GM12878 (cell line): ENCODE measurements around the gene P2RY11. TPM values are rescaled to one million over a fixed set of nuclear protein-coding genes. Genes with fewer than 3 reads are reported as not detected.

ENCODE experiments used
- ATAC-seq: fragments of 200-7000 bp; cut with Tn5 transposase; 3 replicates; pipeline ENCODE4 v1.9.1; 2020; ENCODE audit warnings: mild to moderate bottlenecking, moderate library complexity
- BruUV-seq: library from RNA; stranded (reverse); fragments of 400-500 nt; replicated peaks from 2 replicates; lab custom pipeline; 2021; lab: Mats Ljungman, UMichigan
- CTCF ChIA-PET: fragments of 300-600 bp; sonication (Branson Sonifier 250); formaldehyde crosslinking; extraction: SDS; loops from one replicate; lab custom pipeline; 2021; ENCODE audit warnings: inconsistent platforms; lab: Yijun Ruan, JAX
- POLR2A ChIA-PET: fragments of 350-600 bp; formaldehyde crosslinking; extraction: SDS; loops from one replicate; lab custom pipeline; 2021; ENCODE audit warnings: inconsistent platforms; lab: Charles Lee
- RAD21 ChIA-PET: fragments of 300-600 bp; sonication (Branson Sonifier 250); formaldehyde crosslinking; loops from one replicate; lab custom pipeline; 2023; ENCODE audit warnings: antibody characterized with exemption; ENCODE audit not compliant: unreplicated experiment; lab: Charles Lee
- SMC1A ChIA-PET: fragments of 300-600 bp; sonication (Branson Sonifier 250); formaldehyde crosslinking; loops from one replicate; lab custom pipeline; 2023; ENCODE audit not compliant: unreplicated experiment, uncharacterized antibody; lab: Charles Lee
- DNase-seq: peaks from one replicate; pipeline ENCODE4 v3.0.0-alpha.2; 2011; ENCODE audit warnings: low read depth, low spot score
- FAIRE-seq: peaks from 3 replicates; lab custom pipeline; 2011; peaks lifted over from hg19 to GRCh38; lab: Jason Lieb, UNC
- H2AFZ ChIP-seq: 2 replicates; pipeline ENCODE4 v1.6.0; 2011; ENCODE audit warnings: low read depth, low read length, control low read depth; ENCODE audit not compliant: control insufficient read depth
- H3K27ac ChIP-seq: 2 replicates; pipeline ENCODE4 v1.5.1; 2011; ENCODE audit warnings: control low read depth; ENCODE audit not compliant: control insufficient read depth, insufficient read depth
- H3K27me3 ChIP-seq, 2 experiments: replicated peaks in 1 of 2; 2 replicates each; pipeline versions ENCODE4 v1.6.0 to v1.6.1; 2011; ENCODE audit warnings: low read length in 1 of 2; ENCODE audit not compliant: control insufficient read depth in 2 of 2, insufficient read depth in 2 of 2
- H3K36me3 ChIP-seq, 2 experiments: 2 replicates each; pipeline ENCODE4 v1.5.1; 2011; ENCODE audit warnings: low read length in 1 of 2; ENCODE audit not compliant: control insufficient read depth in 2 of 2, insufficient read depth in 2 of 2
- H3K4me1 ChIP-seq: 2 replicates; pipeline ENCODE4 v1.6.1; 2011; ENCODE audit warnings: mild to moderate bottlenecking, low read length, moderate library complexity, mixed read lengths; ENCODE audit not compliant: control insufficient read depth, insufficient read depth
- H3K4me2 ChIP-seq: 2 replicates; pipeline ENCODE4 v1.6.0; 2011; ENCODE audit warnings: control low read depth; ENCODE audit not compliant: control insufficient read depth, insufficient read depth
- H3K4me3 ChIP-seq: fragments of 200-600 bp; sonication (generic); 2 replicates; pipeline ENCODE4 v1.5.1; 2016
- H3K79me2 ChIP-seq: 2 replicates; pipeline ENCODE4 v1.6.0; 2011; ENCODE audit warnings: low read length; ENCODE audit not compliant: control insufficient read depth, insufficient read depth
- H3K9ac ChIP-seq: 2 replicates; pipeline ENCODE4 v1.8.0; 2011; ENCODE audit warnings: low read length, control low read depth, mixed read lengths; ENCODE audit not compliant: control insufficient read depth, insufficient read depth
- H3K9me3 ChIP-seq: replicated peaks from 3 replicates; pipeline ENCODE4 v1.5.1; 2011; ENCODE audit warnings: mild to moderate bottlenecking, low read length; ENCODE audit not compliant: control insufficient read depth, insufficient read depth
- H4K20me1 ChIP-seq: 2 replicates; pipeline ENCODE4 v1.6.0; 2011; ENCODE audit not compliant: control insufficient read depth, insufficient read depth
- BACH1 ChIP-seq: fragments of 450-650 bp; IDR thresholded peaks from 2 replicates; pipeline ENCODE4 v1.6.1; 2017; ENCODE audit warnings: mild to moderate bottlenecking, borderline replicate concordance
- BCL11A ChIP-seq: IDR thresholded peaks from 2 replicates; pipeline ENCODE4 v1.6.1; 2011; ENCODE audit warnings: low read depth, low read length
- BCLAF1 ChIP-seq: fragments of 450-650 bp; IDR thresholded peaks from 2 replicates; pipeline ENCODE4 v1.6.1; 2017; ENCODE audit warnings: antibody characterized with exemption, mild to moderate bottlenecking, moderate library complexity
- CHD2 ChIP-seq: IDR thresholded peaks from 2 replicates; pipeline ENCODE4 v1.6.1; 2011; ENCODE audit warnings: low read depth, low read length, improper control_type of control experiment, borderline replicate concordance
- EP300 ChIP-seq, 2 experiments: fragments of 150-350 bp in 1 of 2; IDR thresholded peaks; 2 replicates each; pipeline ENCODE4 v1.6.1; 2011 to 2012; ENCODE audit warnings: low read depth in 2 of 2, low read length in 2 of 2, borderline replicate concordance in 1 of 2, improper control_type of control experiment in 1 of 2, inconsistent platforms in 1 of 2; ENCODE audit not compliant: control insufficient read depth in 1 of 2
- IKZF2 ChIP-seq, 2 experiments: fragments of 450-650 bp; IDR thresholded peaks; 2 replicates each; pipeline ENCODE4 v1.6.1; 2017; ENCODE audit warnings: mild to moderate bottlenecking in 2 of 2, moderate library complexity in 2 of 2
- KDM1A ChIP-seq: fragments of 200-600 bp; sonication (generic); IDR thresholded peaks from 2 replicates; pipeline ENCODE4 v1.6.1; 2016; ENCODE audit warnings: borderline replicate concordance
- NFYB ChIP-seq: IDR thresholded peaks from 2 replicates; pipeline ENCODE4 v1.6.1; 2011; ENCODE audit warnings: low read depth, mild to moderate bottlenecking, low read length, improper control_type of control experiment, moderate library complexity; ENCODE audit not compliant: insufficient read depth
- PKNOX1 ChIP-seq: fragments of 450-650 bp; IDR thresholded peaks from 2 replicates; pipeline ENCODE4 v1.6.1; 2016; ENCODE audit warnings: mild to moderate bottlenecking
- POLR2AphosphoS2 ChIP-seq: IDR thresholded peaks from 2 replicates; pipeline ENCODE4 v1.6.1; 2011; ENCODE audit warnings: low read depth, mild to moderate bottlenecking, low read length, improper control_type of control experiment, moderate library complexity
- RFX5 ChIP-seq: IDR thresholded peaks from 2 replicates; pipeline ENCODE4 v1.6.1; 2011; ENCODE audit warnings: low read depth, low read length, improper control_type of control experiment
- STAT3 ChIP-seq: IDR thresholded peaks from 2 replicates; pipeline ENCODE4 v1.6.1; 2011; ENCODE audit warnings: low read depth, low read length, improper control_type of control experiment
- USF2 ChIP-seq: IDR thresholded peaks from 2 replicates; pipeline ENCODE4 v1.6.1; 2011; ENCODE audit warnings: low read depth, low read length, improper control_type of control experiment, borderline replicate concordance
- YBX1 ChIP-seq: fragments of 450-650 bp; IDR thresholded peaks from 2 replicates; pipeline ENCODE4 v1.6.1; 2016; ENCODE audit warnings: antibody characterized with exemption
- WGBS: methylation state at CpG from one replicate; pipeline ENCODE4 v1.1.6; 2016; ENCODE audit warnings: low lambda C conversion rate; ENCODE audit not compliant: insufficient replicate concordance, insufficient coverage; ENCODE audit errors: missing lambda C conversion rate; 5-methylcytosine and 5-hydroxymethylcytosine counted together
- in situ Hi-C: fragments of 300-500 bp; cut with MboI; formaldehyde crosslinking; loops from 9 replicates; pipeline ENCODE4 v1.14.3; 2018; ENCODE audit warnings: mixed read lengths
- intact Hi-C: fragments of 100-400 bp; cut with micrococcal nuclease; formaldehyde crosslinking; loops from one replicate; pipeline ENCODE4 v1.14.2; 2022; ENCODE audit not compliant: unreplicated experiment
- polyA plus RNA-seq, 11 experiments: library from polyadenylated mRNA; depleted of rRNA in 4 of 11; unstranded in 6 of 11; stranded (reverse) in 5 of 11; fragments of >200 nt; fragmentation: Nextera tagmentation in 4 of 11; fragmentation: Illumina TruSeq in 1 of 11; extraction: Ambion mirVana in 4 of 11; extraction: Trizol in 1 of 11; gene quantifications; 1 replicate in 1 of 11; 2 replicates in 10 of 11; pipeline versions ENCODE4 v1.2.1 to v1.2.3, GENCODE V29; 2011 to 2016; ENCODE audit warnings: inconsistent platforms in 2 of 11, missing spikeins in 2 of 11, low read depth in 1 of 11
- total RNA-seq, 4 experiments: library from RNA; depleted of rRNA in 3 of 4; stranded (reverse); fragments of >200 nt in 3 of 4; fragmentation: Illumina TruSeq in 1 of 4; extraction: Trizol in 1 of 4; gene quantifications; 2 replicates each; pipeline versions ENCODE4 v1.2.1 to v1.2.3, GENCODE V29; 2013 to 2021

P2RY11 gene
- total and polyA plus RNA-seq, 10 of the 15 experiments (the other 5 are each of a cell fraction or from before 2014, with no cell fraction given): 0.14 to 46.5 (median 7.6) TPM

- no peaks in the 10 kb centered on the region for H3K27me3 ChIP-seq
- no peaks in the 10 kb centered on the region; the same call in 2 of the 3 replicates for H3K9me3 ChIP-seq
- H3K4me1 ChIP-seq: peaks cover 35% of the 10 kb centered on the region
- 3% methylated on average over 57 of the region's 97 CpGs for WGBS
- peak; percentile 81 for ATAC-seq
- H3K27ac ChIP-seq: peak overlapping the region; percentile 70
- intact Hi-C loops (no loop called here), in situ Hi-C loops (no loop called here)
- peaks cover 9% of the 10 kb centered on the region for H3K79me2 ChIP-seq
- no peak for DNase-seq
- no peaks in the 10 kb centered on the region for H4K20me1 ChIP-seq
- CTCF ChIA-PET: interaction anchor here (0.8 to 9.5 kb wide), 7 partner anchors 9 to 132 kb away, joined by 3 to 171 read pairs (median 6); partner anchors contain the start of genes EIF3G, P2RY11 and PPAN
- H3K4me2 ChIP-seq: peak overlapping the region; percentile 63
- peak overlapping the region; percentile 60 for H2AFZ ChIP-seq
- FAIRE-seq: peak; percentile 79
- RAD21 ChIA-PET: interaction anchor here (0.8 to 9.6 kb wide), 6 partner anchors 8 to 165 kb away, joined by 3 to 166 read pairs (median 4); partner anchors contain the start of genes P2RY11 and PPAN
- peak overlapping the region; percentile 65; the same call in 1 of the 2 replicates for H3K9ac ChIP-seq
- POLR2A ChIA-PET: interaction anchor here (0.5 to 1.9 kb wide), 13 partner anchors 9 to 228 kb away, joined by 3 to 18 read pairs (median 6); partner anchors contain the start of genes MRPL4, P2RY11 and PPAN
- H3K36me3 ChIP-seq: peaks cover 9 to 15% of the 10 kb centered on the region in 2 experiments
- H3K4me3 ChIP-seq: peak overlapping the region; percentile 21; the same call in 1 of the 2 replicates
- no TSS peak for BruUV-seq
- SMC1A ChIA-PET: interaction anchor here (0.9 to 11.1 kb wide), 4 partner anchors 8 to 69 kb away, joined by 3 to 150 read pairs (median 6); partner anchors contain the start of genes P2RY11 and PPAN
- TF ChIP-seq NFYB (no peak), YBX1 (no peak), PKNOX1 (no peak), CHD2 (no peak), IKZF2 (IDR thresholded peaks at IDR 0.05) (no peak), RFX5 (no peak), BACH1 (peak; percentile 92), POLR2AphosphoS2 (no peak; the same call in 1 of the 2 replicates), BCLAF1 (no peak), STAT3 (no peak), USF2 (no peak), KDM1A (no peak), BCL11A (no peak), EP300 (IDR thresholded peaks at IDR 0.05; ENCODE audit: borderline replicate concordance in 1 of 2, control insufficient read depth in 1 of 2, low read depth in 2 of 2, low read length in 2 of 2) (no peak)
Observed at GRCh38 chr19:10095948-10096614, 15.4 kb upstream of the P2RY11 start.
